GM21528 (cell line): Measurements from ENCODE around the gene CCDC7.
"Not testable (repeated sequence)": the region's sequence is repeated elsewhere in the genome, so short reads cannot be mapped to it uniquely, and the experiment has no call there.

Source experiments
- ATAC-seq: cut with Tn5 transposase; IDR thresholded peaks from one replicate; pipeline ENCODE4 v1.9.1; 2021; ENCODE audit warnings: mild to moderate bottlenecking, moderate library complexity; ENCODE audit not compliant: unreplicated experiment, low FRiP score

CCDC7 gene

GRCh38 chr10:32687116-32687515 lies 241.2 kb downstream of the CCDC7 start:
- no peak for ATAC-seq

GRCh38 chr10:32687546-32687945 lies 241.6 kb downstream of the CCDC7 start:
- ATAC-seq = no peak

GRCh38 chr10:32692174-32692573 lies 246.2 kb downstream of the CCDC7 start:
- no peak for ATAC-seq

- ATAC-seq = no peak
These were observed 247.6 kb downstream of the CCDC7 start for GRCh38 chr10:32693441-32693979.

- ATAC-seq = not testable (repeated sequence)
These were observed 253.7 kb downstream of the CCDC7 start for GRCh38 chr10:32699683-32700082.

GRCh38 chr10:32713560-32713959 lies 267.6 kb downstream of the CCDC7 start:
- ATAC-seq = no peak

GRCh38 chr10:32731527-32731926 lies 285.6 kb downstream of the CCDC7 start:
- no peak for ATAC-seq

GRCh38 chr10:32738958-32739357 lies 293.0 kb downstream of the CCDC7 start:
- ATAC-seq = no peak

- ATAC-seq = no peak
These were observed 298.4 kb downstream of the CCDC7 start for GRCh38 chr10:32744321-32744720.

GRCh38 chr10:32746869-32747268 lies 300.9 kb downstream of the CCDC7 start:
- no peak for ATAC-seq

GRCh38 chr10:32751582-32751981 lies 305.6 kb downstream of the CCDC7 start:
- ATAC-seq = no peak

- not testable (repeated sequence) for ATAC-seq
These were observed 309.0 kb downstream of the CCDC7 start for GRCh38 chr10:32754900-32755299.

GRCh38 chr10:32771217-32771616 lies 325.3 kb downstream of the CCDC7 start:
- ATAC-seq = no peak

GRCh38 chr10:32773105-32773504 lies 327.2 kb downstream of the CCDC7 start:
- no peak for ATAC-seq

GRCh38 chr10:32786968-32787367 lies 341.0 kb downstream of the CCDC7 start:
- ATAC-seq = no peak

- ATAC-seq = no peak
These were observed 341.8 kb downstream of the CCDC7 start for GRCh38 chr10:32787690-32788284.

- no peak for ATAC-seq
These were observed 342.4 kb downstream of the CCDC7 start for GRCh38 chr10:32788359-32788758.

GRCh38 chr10:32790483-32790882 lies 344.5 kb downstream of the CCDC7 start:
- ATAC-seq = no peak

GRCh38 chr10:32793033-32793432 lies 347.1 kb downstream of the CCDC7 start:
- ATAC-seq = no peak

- no peak for ATAC-seq
These were observed 349.8 kb downstream of the CCDC7 start for GRCh38 chr10:32795598-32796183.

- ATAC-seq = not testable (repeated sequence)
These were observed 351.5 kb downstream of the CCDC7 start for GRCh38 chr10:32797393-32797792.

- ATAC-seq = no peak
These were observed 401.0 kb downstream of the CCDC7 start for GRCh38 chr10:32846974-32847373.
